IMR-90 (cell line): Measurements from ENCODE around the gene CRACDL.

Experiments used
- CEBPB ChIP-seq: IDR thresholded peaks from 2 replicates; pipeline ENCODE4 v1.6.1; 2012; ENCODE audit warnings: low read depth, low read length, improper control_type of control experiment
- CTCF ChIP-seq: conservative IDR thresholded peaks from 2 replicates; pipeline ENCODE4 v1.5.1; 2012; ENCODE audit warnings: mild to moderate bottlenecking, low read depth, low read length, improper control_type of control experiment
- FOS ChIP-seq: fragments of 150-350 bp; IDR thresholded peaks from 2 replicates; pipeline ENCODE4 v1.6.1; 2016; ENCODE audit warnings: low read depth, low read length
- MAFK ChIP-seq: IDR thresholded peaks from 2 replicates; pipeline ENCODE4 v1.6.1; 2012; ENCODE audit warnings: low read depth, low read length, improper control_type of control experiment
- MAZ ChIP-seq: IDR thresholded peaks from 2 replicates; pipeline ENCODE4 v1.6.1; 2012; ENCODE audit warnings: low read depth, mild to moderate bottlenecking, low read length, improper control_type of control experiment, moderate library complexity, borderline replicate concordance
- MXI1 ChIP-seq: IDR thresholded peaks from 2 replicates; pipeline ENCODE4 v1.6.1; 2012; ENCODE audit warnings: low read depth, mild to moderate bottlenecking, low read length, moderate library complexity, borderline replicate concordance
- NFE2L2 ChIP-seq: fragments of 150-350 bp; IDR thresholded peaks from 2 replicates; pipeline ENCODE4 v1.6.1; 2016; ENCODE audit warnings: low read depth, mild to moderate bottlenecking, low read length
- POLR2A ChIP-seq: IDR thresholded peaks from 2 replicates; pipeline ENCODE4 v1.6.1; 2012; ENCODE audit warnings: mild to moderate bottlenecking, low read depth, low read length
- RAD21 ChIP-seq: IDR thresholded peaks from 2 replicates; pipeline ENCODE4 v1.6.1; 2012; ENCODE audit warnings: low read length, improper control_type of control experiment
- RCOR1 ChIP-seq: IDR thresholded peaks from 2 replicates; pipeline ENCODE4 v1.6.1; 2012; ENCODE audit warnings: mild to moderate bottlenecking, low read length, improper control_type of control experiment; ENCODE audit not compliant: insufficient replicate concordance
- RFX5 ChIP-seq: IDR thresholded peaks from 2 replicates; pipeline ENCODE4 v1.8.0; 2012; ENCODE audit warnings: low read depth, mild to moderate bottlenecking, low read length, moderate library complexity
- SMC3 ChIP-seq: fragments of 150-350 bp; IDR thresholded peaks from 2 replicates; pipeline ENCODE4 v1.6.1; 2016; ENCODE audit warnings: low read depth, mild to moderate bottlenecking, antibody characterized with exemption, low read length, moderate library complexity
- TF ChIP-seq, protein P1 (sequence below): fragments of 150-350 bp; IDR thresholded peaks from 2 replicates; pipeline ENCODE4 v1.6.1; 2016; ENCODE audit warnings: low read depth, mild to moderate bottlenecking, low read length, moderate library complexity, borderline replicate concordance
- TF ChIP-seq, protein P2 (sequence below): fragments of 150-350 bp; IDR thresholded peaks from 2 replicates; pipeline ENCODE4 v1.6.1; 2017; ENCODE audit warnings: mild to moderate bottlenecking, antibody characterized with exemption, low read length, low read depth

- TF ChIP-seq CTCF (no peak), RAD21 (no peak), MAZ (no peak), POLR2A (no peak), MXI1 (no peak), CEBPB (no peak), SMC3 (no peak), RFX5 (no peak), RCOR1 (no peak), MAFK (no peak), FOS (no peak), NFE2L2 (no peak)
- TF ChIP-seq, protein P1, sequence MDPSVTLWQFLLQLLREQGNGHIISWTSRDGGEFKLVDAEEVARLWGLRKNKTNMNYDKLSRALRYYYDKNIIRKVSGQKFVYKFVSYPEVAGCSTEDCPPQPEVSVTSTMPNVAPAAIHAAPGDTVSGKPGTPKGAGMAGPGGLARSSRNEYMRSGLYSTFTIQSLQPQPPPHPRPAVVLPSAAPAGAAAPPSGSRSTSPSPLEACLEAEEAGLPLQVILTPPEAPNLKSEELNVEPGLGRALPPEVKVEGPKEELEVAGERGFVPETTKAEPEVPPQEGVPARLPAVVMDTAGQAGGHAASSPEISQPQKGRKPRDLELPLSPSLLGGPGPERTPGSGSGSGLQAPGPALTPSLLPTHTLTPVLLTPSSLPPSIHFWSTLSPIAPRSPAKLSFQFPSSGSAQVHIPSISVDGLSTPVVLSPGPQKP: no peak
- TF ChIP-seq, protein P2, sequence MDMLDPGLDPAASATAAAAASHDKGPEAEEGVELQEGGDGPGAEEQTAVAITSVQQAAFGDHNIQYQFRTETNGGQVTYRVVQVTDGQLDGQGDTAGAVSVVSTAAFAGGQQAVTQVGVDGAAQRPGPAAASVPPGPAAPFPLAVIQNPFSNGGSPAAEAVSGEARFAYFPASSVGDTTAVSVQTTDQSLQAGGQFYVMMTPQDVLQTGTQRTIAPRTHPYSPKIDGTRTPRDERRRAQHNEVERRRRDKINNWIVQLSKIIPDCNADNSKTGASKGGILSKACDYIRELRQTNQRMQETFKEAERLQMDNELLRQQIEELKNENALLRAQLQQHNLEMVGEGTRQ: no peak
Observed at GRCh38 chr2:98819231-98819766, 116.7 kb downstream of the CRACDL start.
